ENCODE measurements around the gene ZNF536. TPM values are rescaled to one million over a fixed set of nuclear protein-coding genes. Genes with fewer than 3 reads are reported as not detected.
A peak's percentile ranks its signal among the peaks of the same experiment; 100 is the strongest.

Gene ZNF536
- total and polyA plus RNA-seq, 7 donors = under 0.01 to 8.9 (median 3.8) TPM

DNA sequence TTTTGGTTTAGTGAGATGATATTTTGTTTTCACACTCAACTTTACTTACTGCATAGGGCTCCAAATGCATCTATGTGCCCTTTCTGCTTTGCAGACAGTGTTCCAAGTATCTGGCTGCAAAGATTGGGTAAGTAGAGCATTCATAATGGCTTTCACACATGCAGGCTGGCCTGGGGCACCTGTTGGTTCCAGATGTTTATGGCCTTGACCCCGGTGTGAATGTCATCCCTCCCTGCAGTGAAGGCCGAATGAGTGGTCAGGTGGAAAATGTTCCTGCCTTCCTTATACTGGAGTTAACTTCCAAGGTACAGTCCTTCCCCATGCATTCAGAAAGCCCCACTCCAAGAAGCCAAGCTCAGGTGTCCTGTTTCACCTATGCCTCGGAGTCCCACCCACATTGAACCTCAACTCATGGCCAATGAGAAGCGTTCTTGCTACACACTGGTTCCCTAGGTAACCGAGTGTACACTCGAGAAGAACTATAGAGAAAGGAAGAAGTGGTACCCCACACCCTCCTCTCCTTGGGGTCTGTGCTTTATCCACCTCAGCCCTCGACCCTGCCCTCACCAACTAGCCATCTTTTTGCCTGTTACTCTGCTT lies 23.0 kb upstream of the ZNF536 start:
- WGBS, 2 donors = 32 to 58% methylated on average over 7 of the region's 7 CpGs
- peak; percentile 20 for DNase-seq

DNA sequence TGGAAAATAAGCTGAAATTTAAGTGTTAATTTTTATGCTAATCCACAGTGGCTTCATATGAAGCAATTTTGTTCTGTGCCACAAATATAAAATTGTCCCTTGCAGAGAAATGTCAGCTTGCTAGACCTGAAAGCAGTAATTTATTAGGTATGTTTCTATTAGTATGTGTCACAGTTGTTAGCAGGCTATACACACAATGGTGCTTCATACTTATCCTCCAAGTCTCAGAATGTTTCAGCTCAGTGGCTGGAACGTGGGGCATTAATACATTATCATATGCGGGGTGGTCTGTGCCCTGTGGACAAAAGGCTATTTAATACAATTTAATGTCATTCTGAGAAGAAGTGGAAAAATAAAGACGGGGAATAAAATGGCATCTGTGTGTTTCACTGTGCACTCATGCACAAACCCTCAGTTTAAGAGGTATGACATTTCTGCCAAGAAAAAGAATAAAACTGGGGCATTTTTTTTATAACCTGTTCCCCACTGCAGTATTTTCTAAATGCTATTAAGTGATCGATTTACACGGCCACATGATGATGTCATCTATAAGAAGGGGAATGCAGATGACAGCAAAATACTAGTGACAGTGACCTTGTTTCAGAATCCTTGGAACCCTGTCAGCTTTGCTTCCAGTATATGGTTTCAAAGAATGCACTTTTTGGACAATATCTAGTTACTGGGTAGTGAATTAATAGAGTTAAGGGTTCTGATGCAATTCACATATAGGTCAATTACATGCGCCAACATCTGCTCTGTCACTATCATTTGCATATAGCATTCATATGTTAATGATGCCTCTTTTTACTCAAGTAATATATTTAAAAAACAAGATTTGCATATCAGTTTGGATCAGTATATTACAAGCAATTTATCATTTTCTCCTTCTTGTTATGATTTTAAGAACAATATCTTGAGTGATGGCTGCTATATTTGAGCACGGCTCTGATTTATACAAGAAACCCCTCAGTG lies 21.2 kb upstream of the ZNF536 start:
- no peaks in the 10 kb centered on the region for H3K4me1 ChIP-seq
- H3K36me3 ChIP-seq = no peaks in the 10 kb centered on the region
- TF ChIP-seq POLR2A (IDR thresholded peaks at IDR 0.05) (no peak), EP300 (IDR thresholded peaks at IDR 0.05) (no peak), POLR2AphosphoS5 (IDR thresholded peaks at IDR 0.05) (no peak)
- TF ChIP-seq, protein P1, sequence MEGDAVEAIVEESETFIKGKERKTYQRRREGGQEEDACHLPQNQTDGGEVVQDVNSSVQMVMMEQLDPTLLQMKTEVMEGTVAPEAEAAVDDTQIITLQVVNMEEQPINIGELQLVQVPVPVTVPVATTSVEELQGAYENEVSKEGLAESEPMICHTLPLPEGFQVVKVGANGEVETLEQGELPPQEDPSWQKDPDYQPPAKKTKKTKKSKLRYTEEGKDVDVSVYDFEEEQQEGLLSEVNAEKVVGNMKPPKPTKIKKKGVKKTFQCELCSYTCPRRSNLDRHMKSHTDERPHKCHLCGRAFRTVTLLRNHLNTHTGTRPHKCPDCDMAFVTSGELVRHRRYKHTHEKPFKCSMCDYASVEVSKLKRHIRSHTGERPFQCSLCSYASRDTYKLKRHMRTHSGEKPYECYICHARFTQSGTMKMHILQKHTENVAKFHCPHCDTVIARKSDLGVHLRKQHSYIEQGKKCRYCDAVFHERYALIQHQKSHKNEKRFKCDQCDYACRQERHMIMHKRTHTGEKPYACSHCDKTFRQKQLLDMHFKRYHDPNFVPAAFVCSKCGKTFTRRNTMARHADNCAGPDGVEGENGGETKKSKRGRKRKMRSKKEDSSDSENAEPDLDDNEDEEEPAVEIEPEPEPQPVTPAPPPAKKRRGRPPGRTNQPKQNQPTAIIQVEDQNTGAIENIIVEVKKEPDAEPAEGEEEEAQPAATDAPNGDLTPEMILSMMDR (IDR thresholded peaks at IDR 0.05) = no peak
- intact Hi-C loops (cut with DNase I) = no loop called here
- H3K27ac ChIP-seq = no peak overlapping the region
- DNase-seq = no peak
- no peak overlapping the region for H3K4me3 ChIP-seq
- no peaks in the 10 kb centered on the region for H3K27me3 ChIP-seq
- 72 to 82% methylated on average over 7 of the region's 7 CpGs for WGBS, 2 donors
- no peaks in the 10 kb centered on the region for H3K9me3 ChIP-seq

More for the DNA sequence above, 23.0 kb upstream of the ZNF536 start:
- no peak for TF ChIP-seq POLR2A (IDR thresholded peaks at IDR 0.05)
- TF ChIP-seq, protein P1 (IDR thresholded peaks at IDR 0.05) = no peak
- TF ChIP-seq EP300 (IDR thresholded peaks at IDR 0.05) = no peak
- TF ChIP-seq POLR2AphosphoS5 (IDR thresholded peaks at IDR 0.05) = no peak
- Histone ChIP-seq H3K27me3 (no peaks in the 10 kb centered on the region), H3K4me1 (no peaks in the 10 kb centered on the region), H3K9me3 (no peaks in the 10 kb centered on the region), H3K4me3 (no peak overlapping the region), H3K27ac (no peak overlapping the region), H3K36me3 (no peaks in the 10 kb centered on the region)
- intact Hi-C loops (cut with DNase I) = no loop called here

DNA sequence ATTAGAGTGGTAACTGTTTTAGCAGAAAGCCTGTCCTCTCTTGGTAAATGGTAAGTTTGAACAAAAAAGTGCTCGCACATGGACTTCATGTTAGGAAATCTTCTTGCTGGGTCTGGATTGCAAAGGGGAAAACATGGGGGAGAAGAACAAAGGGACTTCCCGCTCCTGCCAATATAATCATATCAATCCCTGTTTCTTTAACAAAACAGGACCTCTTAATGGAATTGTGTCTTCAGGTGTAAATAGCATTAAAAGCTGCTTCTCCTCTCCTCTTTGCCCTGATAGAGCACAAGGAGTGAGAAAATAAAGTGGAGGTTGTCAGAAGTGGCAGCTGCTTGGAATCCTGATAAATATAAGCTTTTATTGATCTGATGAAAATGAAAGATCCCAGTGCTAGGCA lies 20.4 kb upstream of the ZNF536 start:
- H3K4me3 ChIP-seq = no peak overlapping the region
- no peaks in the 10 kb centered on the region for H3K27me3 ChIP-seq
- TF ChIP-seq POLR2A (IDR thresholded peaks at IDR 0.05) = no peak
- TF ChIP-seq, protein P1 (IDR thresholded peaks at IDR 0.05) = no peak
- TF ChIP-seq EP300 (IDR thresholded peaks at IDR 0.05) = no peak
- no peak for TF ChIP-seq POLR2AphosphoS5 (IDR thresholded peaks at IDR 0.05)
- WGBS, 2 donors = 79 to 83% methylated on average over 2 of the region's 2 CpGs
- intact Hi-C loops (cut with DNase I) = no loop called here
- no peaks in the 10 kb centered on the region for H3K36me3 ChIP-seq
- DNase-seq = no peak
- H3K27ac ChIP-seq = no peak overlapping the region
- no peaks in the 10 kb centered on the region for H3K4me1 ChIP-seq
- no peaks in the 10 kb centered on the region for H3K9me3 ChIP-seq

DNA sequence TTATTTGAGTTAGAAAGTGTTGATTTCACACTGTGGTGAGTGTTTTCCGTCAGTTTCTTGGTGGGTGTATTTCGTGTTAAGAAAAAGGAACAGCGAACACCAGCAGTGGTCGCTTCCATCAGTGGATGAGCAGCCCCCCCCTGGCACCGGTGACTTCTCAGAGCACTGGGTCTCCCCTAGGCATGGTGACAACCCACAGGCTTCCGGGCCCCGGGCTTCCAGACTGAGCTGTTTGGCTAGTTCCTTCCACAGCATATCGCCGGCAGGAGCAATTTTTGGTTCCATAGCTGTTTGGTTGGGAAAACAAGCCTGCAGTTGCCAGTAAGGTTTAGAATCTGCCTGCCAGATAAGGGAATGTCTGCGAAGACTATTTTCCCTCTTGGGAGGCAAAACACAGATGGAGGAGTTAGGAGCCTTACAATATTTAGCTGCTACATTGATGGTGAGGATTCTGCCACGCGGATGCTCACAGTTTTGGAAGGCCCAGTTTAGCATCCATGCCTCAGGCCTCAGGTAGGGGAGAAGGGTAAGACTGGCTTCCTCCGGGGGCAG lies 18.7 kb upstream of the ZNF536 start:
- Histone ChIP-seq H3K9me3 (no peaks in the 10 kb centered on the region), H3K27ac (no peak overlapping the region), H3K36me3 (no peaks in the 10 kb centered on the region), H3K27me3 (no peaks in the 10 kb centered on the region), H3K4me1 (no peaks in the 10 kb centered on the region), H3K4me3 (no peak overlapping the region)
- TF ChIP-seq EP300 (IDR thresholded peaks at IDR 0.05) (no peak), POLR2AphosphoS5 (IDR thresholded peaks at IDR 0.05) (no peak), POLR2A (IDR thresholded peaks at IDR 0.05) (no peak)
- TF ChIP-seq, protein P1 (IDR thresholded peaks at IDR 0.05) = no peak
- no peak for DNase-seq
- 92 to 93% methylated on average over 13 of the region's 13 CpGs for WGBS, 2 donors
- intact Hi-C loops (cut with DNase I) = no loop called here

All from sigmoid colon (tissue), 7 donors.